ENCODE data around the gene TAF11L5. TPM values are rescaled to one million over a fixed set of nuclear protein-coding genes. Genes with fewer than 3 reads are reported as not detected.

The TAF11L5 gene
- total RNA-seq, 1 experiment from 2014 or later = not detected

GRCh38 chr5:17477573-17478265, 47.3 kb upstream of the TAF11L5 start:
- H3K79me2 ChIP-seq (ENCODE audit: insufficient read depth, low read length) = no peaks in the 10 kb centered on the region
- no peaks in the 10 kb centered on the region for H3K36me3 ChIP-seq (ENCODE audit: control insufficient read depth in 1 of 2, insufficient read depth in 2 of 2, low read length in 2 of 2)
- no peaks in the 10 kb centered on the region for H3K4me1 ChIP-seq (ENCODE audit: control insufficient read depth in 1 of 2, insufficient read depth in 2 of 2, low read length in 2 of 2)
- ChIA-PET RAD21 (ENCODE audit: low non-redundant PET in 1 of 2, low total read pairs in 2 of 2, uncharacterized antibody in 2 of 2, unreplicated experiment in 2 of 2) (no interaction called here), CTCF (no interaction called here), POLR2A (no interaction called here)
- DNase-seq (ENCODE audit: low read depth, low spot score) = no peak
- intact Hi-C loops (cut with micrococcal nuclease) = no loop called here
- BruUV-seq (replicated peaks) = no TSS peak
- H3K9me2 ChIP-seq (ENCODE audit: insufficient read depth) = no peaks in the 10 kb centered on the region
- H3K27me3 ChIP-seq (ENCODE audit: insufficient read depth, low read length) = no peaks in the 10 kb centered on the region
- H3K4me2 ChIP-seq (ENCODE audit: low read length) = no peak overlapping the region
- H3K9me3 ChIP-seq (ENCODE audit: control insufficient read depth in 1 of 2, insufficient read depth in 1 of 2, low read depth in 1 of 2, low read length in 2 of 2) = no peaks in the 10 kb centered on the region; a peak in 1 of 4 replicates
- no peak overlapping the region for H2AFZ ChIP-seq (ENCODE audit: low read depth, low read length, poor library complexity, severe bottlenecking)
- no peaks in the 10 kb centered on the region for H4K20me1 ChIP-seq (ENCODE audit: insufficient read depth)
- H3K4me3 ChIP-seq (replicated peaks in 1 of 2; ENCODE audit: low read depth in 1 of 2, low read length in 2 of 2) = no peak overlapping the region
- H3K27ac ChIP-seq (ENCODE audit: low read depth, low read length) = no peak overlapping the region
- no peak overlapping the region for H3K9ac ChIP-seq (ENCODE audit: low read length)
- no peak for TF ChIP-seq EGR1 (IDR thresholded peaks at IDR 0.05; ENCODE audit: low read depth)
- TF ChIP-seq JUND (IDR thresholded peaks at IDR 0.05) = no peak
- TF ChIP-seq CEBPB (IDR thresholded peaks at IDR 0.05; ENCODE audit: low read depth) = no peak
- TF ChIP-seq ZFX (IDR thresholded peaks at IDR 0.05) = no peak
- no peak for TF ChIP-seq MAX (IDR thresholded peaks at IDR 0.05)
- TF ChIP-seq POLR2A (IDR thresholded peaks at IDR 0.05; ENCODE audit: borderline replicate concordance, extremely low read depth, insufficient read depth, insufficient read length) = no peak
- no peak for TF ChIP-seq TCF7L2 (IDR thresholded peaks at IDR 0.05; ENCODE audit: borderline replicate concordance, extremely low read depth, insufficient read depth, insufficient read length)
- no peak for TF ChIP-seq SRF (IDR thresholded peaks at IDR 0.05; ENCODE audit: low read depth)
- no peak for TF ChIP-seq SP1 (IDR thresholded peaks at IDR 0.05; ENCODE audit: low read depth)
- no peak for TF ChIP-seq ELF1 (IDR thresholded peaks at IDR 0.05; ENCODE audit: borderline replicate concordance, low read depth)
- TF ChIP-seq REST (IDR thresholded peaks at IDR 0.05; ENCODE audit: low read depth) = no peak
- no peak for TF ChIP-seq CTCF (IDR thresholded peaks at IDR 0.05 in 2 of 3, conservative IDR thresholded peaks at IDR 0.05 in 1 of 3; ENCODE audit: borderline replicate concordance in 1 of 3, insufficient read depth in 1 of 3, low read depth in 2 of 3, low read length in 2 of 3)
- TF ChIP-seq ZNF274 (IDR thresholded peaks at IDR 0.05; ENCODE audit: low read depth, low read length) = no peak
- TF ChIP-seq EZH2phosphoT487 (IDR thresholded peaks at IDR 0.05; ENCODE audit: borderline replicate concordance) = no peak
- no peak for TF ChIP-seq ATF3 (IDR thresholded peaks at IDR 0.05)
- TF ChIP-seq ZBTB33 (IDR thresholded peaks at IDR 0.05; ENCODE audit: extremely low read depth, insufficient replicate concordance, low read length) = no peak
- no peak for TF ChIP-seq POLR2AphosphoS5 (IDR thresholded peaks at IDR 0.05; ENCODE audit: low read depth, low read length)
- no peak for TF ChIP-seq CBX3 (IDR thresholded peaks at IDR 0.05; ENCODE audit: low read depth)
- ATAC-seq = no peak
